Fibroblast of skin of back (primary cell): Measurements from ENCODE around the gene KAT6B.

Experiments
- DNase-seq: peaks from one replicate; pipeline ENCODE4 v3.0.0-alpha.2; 2013

KAT6B gene

GRCh38 chr10:74923556-74923955 lies 97.2 kb downstream of the KAT6B start:
- DNase-seq, result no peak

GRCh38 chr10:74924251-74924963 lies 98.0 kb downstream of the KAT6B start:
- peak; percentile 93 for DNase-seq

GRCh38 chr10:74925291-74925690 lies 98.9 kb downstream of the KAT6B start:
- DNase-seq, result no peak

GRCh38 chr10:74925708-74926107 lies 99.3 kb downstream of the KAT6B start:
- no peak for DNase-seq

- no peak for DNase-seq
These were observed 100.6 kb downstream of the KAT6B start for GRCh38 chr10:74926791-74927585.

GRCh38 chr10:74927701-74928100 lies 101.3 kb downstream of the KAT6B start:
- DNase-seq, result peak; percentile 29

GRCh38 chr10:74928742-74929191 lies 102.4 kb downstream of the KAT6B start:
- peak; percentile 36 for DNase-seq

- DNase-seq, result peak; percentile 35
These were observed 102.8 kb downstream of the KAT6B start for GRCh38 chr10:74929197-74929596.

GRCh38 chr10:74930965-74931364 lies 104.6 kb downstream of the KAT6B start:
- DNase-seq, result no peak

- DNase-seq, result no peak
These were observed 106.2 kb downstream of the KAT6B start for GRCh38 chr10:74932648-74933047.

- DNase-seq, result no peak
These were observed 107.9 kb downstream of the KAT6B start for GRCh38 chr10:74934100-74934812.

GRCh38 chr10:74936577-74937265 lies 110.3 kb downstream of the KAT6B start:
- peak; percentile 44 for DNase-seq

- no peak for DNase-seq
These were observed 111.0 kb downstream of the KAT6B start for GRCh38 chr10:74937266-74937856.

GRCh38 chr10:74944205-74944604 lies 117.8 kb downstream of the KAT6B start:
- no peak for DNase-seq

- DNase-seq, result no peak
These were observed 121.5 kb downstream of the KAT6B start for GRCh38 chr10:74947781-74948401.

- DNase-seq, result peak; percentile 49
These were observed 122.8 kb downstream of the KAT6B start for GRCh38 chr10:74949034-74949832.

GRCh38 chr10:74949843-74950765 lies 123.7 kb downstream of the KAT6B start:
- peak; percentile 41 for DNase-seq

GRCh38 chr10:74953214-74953613 lies 126.8 kb downstream of the KAT6B start:
- no peak for DNase-seq

GRCh38 chr10:74955796-74956195 lies 129.4 kb downstream of the KAT6B start:
- peak; percentile 27 for DNase-seq
